TTC549 (cell line): ENCODE measurements around the gene ACTN1.
"Not testable (repeated sequence)": the region's sequence is repeated elsewhere in the genome, so short reads cannot be mapped to it uniquely, and the experiment has no call there.

Experiments
- FAIRE-seq: peaks from 2 replicates; lab custom pipeline; 2012; peaks lifted over from hg19 to GRCh38; lab: Jason Lieb, UNC

Gene ACTN1

DNA sequence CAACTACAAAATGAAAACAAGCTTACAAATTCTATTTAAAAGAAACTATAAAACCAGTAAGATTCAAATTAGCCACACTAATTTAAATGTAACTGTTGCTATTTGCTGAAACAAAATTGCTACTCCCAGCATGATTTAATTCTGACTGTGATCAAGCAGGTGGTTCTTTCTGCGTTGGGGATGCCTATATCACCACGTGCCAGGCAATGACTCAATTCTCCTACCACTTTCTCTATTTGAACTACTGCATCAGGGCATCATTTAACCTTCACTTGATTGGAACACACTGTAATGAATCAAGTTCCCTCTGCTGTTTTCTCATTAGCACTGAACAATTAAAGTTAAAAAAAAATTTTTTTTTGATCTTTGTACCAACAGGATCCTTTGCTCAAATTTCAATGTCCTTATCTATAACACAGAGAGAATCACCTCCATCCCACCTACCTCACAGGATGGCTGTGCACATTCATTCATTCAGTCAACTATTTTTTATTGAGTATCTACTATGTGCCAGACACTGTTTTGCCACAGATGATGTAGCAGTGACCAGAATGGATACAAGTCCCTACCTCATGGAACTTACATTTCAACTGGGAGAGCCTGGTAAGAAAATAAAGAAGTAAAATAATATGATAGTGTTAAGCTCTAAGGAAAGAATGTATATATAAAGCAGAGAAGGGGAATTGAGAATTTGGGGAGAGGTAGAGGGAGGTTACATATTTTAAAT, 8.0 kb upstream of the ACTN1 start:
- FAIRE-seq: no peak

DNA sequence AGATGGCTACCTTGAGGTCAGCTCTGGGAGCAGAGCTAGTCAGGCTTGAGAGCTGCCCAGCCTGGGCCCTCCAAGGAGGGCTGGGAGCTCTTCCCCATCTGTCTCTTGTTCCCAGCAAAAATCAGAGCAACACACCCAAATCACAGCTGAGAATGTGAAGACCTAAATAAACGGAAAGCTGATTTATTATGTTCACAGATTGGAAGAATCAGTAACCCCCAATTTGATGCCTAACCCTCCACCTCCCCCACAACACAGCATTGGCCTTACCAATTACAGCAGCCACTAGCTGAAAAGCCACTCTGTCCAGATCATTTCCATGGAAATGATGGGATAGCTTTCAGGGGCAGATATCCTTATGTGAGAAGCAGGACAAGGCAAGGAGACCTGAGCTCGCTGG, 7.1 kb upstream of the ACTN1 start:
- FAIRE-seq: no peak

- no peak for FAIRE-seq
Observed at GRCh38 chr14:68984686-68985085, 5.6 kb upstream of the ACTN1 start.

DNA sequence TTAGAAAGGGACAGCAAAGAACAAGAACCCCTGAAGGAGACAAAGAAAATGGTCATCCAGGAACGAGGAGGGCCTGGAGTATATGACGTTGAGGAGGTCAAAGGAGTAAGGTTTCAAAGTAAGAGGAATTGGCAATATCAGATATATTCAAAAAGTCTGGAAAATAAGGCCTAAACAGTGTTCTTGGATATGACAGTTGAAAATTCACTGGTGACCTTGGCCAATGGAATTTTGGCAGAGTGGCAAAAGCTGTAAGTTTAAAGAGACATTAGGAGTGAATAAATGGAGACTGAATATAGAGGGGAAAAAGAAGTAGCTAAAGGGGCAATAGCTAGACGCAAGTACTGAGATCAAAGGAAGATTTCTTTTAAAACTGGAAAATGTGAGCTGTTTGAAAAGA, 4.1 kb upstream of the ACTN1 start:
- FAIRE-seq: no peak

GRCh38 chr14:68982581-68982980, 3.5 kb upstream of the ACTN1 start:
- FAIRE-seq: no peak

DNA sequence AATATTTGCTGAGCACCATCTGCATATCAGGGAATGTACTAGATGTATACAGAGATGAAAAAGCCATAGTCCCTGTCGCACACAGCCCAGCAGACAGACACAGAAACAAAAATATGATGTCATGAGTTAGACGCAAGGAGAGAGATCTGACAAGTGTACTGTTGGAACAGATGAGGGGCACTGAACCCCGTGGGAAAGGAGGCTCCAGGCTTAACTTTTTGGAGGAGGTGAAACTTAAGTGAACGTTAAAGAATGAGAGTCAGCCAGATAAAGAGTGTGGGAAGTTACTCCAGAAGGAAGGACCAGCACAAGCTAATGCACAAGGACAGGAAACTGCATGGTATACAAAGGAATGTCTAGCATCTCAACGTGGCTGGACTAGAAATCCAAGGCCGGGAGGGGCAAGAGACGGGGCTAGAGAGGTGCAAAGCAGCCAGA, 2.5 kb upstream of the ACTN1 start:
- no peak for FAIRE-seq

- FAIRE-seq: no peak
Observed at GRCh38 chr14:68981139-68981538, 2.0 kb upstream of the ACTN1 start.

- FAIRE-seq: no peak
Observed at GRCh38 chr14:68979722-68980451, 785 bp upstream of the ACTN1 start.

GRCh38 chr14:68978172-68978911, 760 bp downstream of the ACTN1 start:
- no peak for FAIRE-seq

GRCh38 chr14:68977718-68978171, 1.4 kb downstream of the ACTN1 start:
- FAIRE-seq: no peak

DNA sequence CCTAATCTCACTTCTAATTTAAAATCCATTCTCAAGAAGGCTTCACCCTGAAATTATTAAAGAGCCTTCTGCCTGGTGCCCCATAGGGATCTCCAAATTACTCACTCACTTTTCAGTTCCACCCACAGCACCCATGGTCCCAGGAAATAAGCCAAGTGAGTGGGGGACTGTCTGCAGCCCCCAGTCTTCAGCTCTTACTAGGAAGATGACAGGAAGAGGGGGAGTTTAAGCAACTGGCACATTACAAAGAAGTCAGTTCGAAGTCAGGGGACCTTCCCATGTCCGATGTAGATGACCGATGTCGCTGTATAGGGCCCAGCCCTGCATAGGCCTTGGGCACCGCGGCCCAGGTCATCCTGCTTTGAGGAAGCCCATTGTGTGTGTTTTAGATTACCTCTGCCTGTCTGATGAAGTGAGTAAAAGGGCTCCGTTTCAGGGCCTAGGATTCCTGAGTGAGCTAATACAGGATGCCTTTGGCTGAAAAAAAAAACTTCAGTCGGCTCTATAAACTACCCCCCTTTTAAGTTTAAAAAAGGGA, 1.9 kb downstream of the ACTN1 start:
- FAIRE-seq: no peak

GRCh38 chr14:68976160-68977067, 2.7 kb downstream of the ACTN1 start:
- no peak for FAIRE-seq

DNA sequence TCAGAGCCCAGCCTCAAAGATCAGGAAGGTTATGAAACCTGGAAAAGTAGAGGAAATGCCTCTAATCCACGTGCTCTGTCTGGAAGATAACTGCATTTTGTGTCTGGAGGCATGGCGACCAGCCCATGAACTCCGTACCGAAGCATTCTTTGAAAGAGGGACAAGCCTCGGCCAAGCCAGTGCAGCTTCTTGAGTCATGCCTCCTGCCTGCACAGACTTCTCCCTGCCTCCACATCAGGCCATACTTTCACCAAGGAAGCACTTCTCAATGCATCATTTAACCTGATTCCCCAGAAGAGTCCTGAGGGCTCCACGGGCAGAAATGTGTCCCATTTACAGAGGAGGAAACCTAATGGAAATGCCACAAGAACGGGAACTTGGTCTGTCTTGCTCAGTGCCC, 3.4 kb downstream of the ACTN1 start:
- FAIRE-seq: no peak

DNA sequence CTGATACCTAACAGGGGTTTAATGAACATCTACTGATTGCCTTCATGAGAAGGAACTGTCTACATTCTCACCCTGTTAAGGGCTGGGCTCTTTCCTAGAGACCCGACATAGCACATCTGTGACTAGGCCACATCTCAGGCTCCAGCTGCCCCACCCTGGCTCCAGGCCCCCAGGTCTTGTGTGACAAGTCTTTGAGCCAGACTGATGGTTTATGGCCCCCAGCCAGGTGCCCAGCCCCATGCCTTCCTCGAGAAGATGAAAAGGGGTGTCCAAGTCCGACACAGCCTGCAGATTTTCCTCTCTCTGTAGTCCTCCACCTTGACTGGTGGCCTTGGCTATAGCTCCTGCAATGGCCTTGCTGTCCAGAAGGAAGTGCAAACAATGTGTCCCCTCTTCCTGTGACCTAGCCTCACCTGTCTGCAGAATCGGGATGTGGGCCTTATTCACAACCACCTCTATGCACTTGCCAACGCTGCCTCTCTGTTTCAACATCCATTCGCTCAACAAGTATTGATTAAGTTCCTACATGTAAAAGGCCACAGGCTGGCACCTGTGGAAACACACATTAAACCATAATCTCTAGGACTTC, 4.2 kb downstream of the ACTN1 start:
- FAIRE-seq: no peak

DNA sequence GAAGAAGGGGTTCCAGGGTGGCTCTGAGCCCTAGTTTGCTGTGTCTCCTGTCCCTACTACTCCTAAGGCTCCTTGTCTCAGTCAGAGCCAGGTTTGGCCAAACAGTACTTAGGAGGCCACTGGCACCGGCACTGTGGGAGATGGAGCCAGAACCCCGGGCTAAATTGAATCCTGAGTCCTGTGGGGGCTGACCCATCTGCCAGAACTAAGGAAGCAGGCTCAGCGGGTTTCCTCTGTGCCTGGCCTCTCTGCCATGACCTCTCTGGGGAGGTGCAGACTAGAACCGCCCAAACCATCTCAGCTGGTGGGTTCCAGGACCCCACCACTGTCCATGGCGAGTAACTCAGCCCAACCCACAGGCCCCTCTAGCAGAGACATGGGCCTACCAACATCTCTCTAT, 5.5 kb downstream of the ACTN1 start:
- no peak for FAIRE-seq

- FAIRE-seq: not testable (repeated sequence)
Observed at GRCh38 chr14:68973219-68973565, 5.9 kb downstream of the ACTN1 start.

GRCh38 chr14:68972507-68973218, 6.4 kb downstream of the ACTN1 start:
- FAIRE-seq: no peak

DNA sequence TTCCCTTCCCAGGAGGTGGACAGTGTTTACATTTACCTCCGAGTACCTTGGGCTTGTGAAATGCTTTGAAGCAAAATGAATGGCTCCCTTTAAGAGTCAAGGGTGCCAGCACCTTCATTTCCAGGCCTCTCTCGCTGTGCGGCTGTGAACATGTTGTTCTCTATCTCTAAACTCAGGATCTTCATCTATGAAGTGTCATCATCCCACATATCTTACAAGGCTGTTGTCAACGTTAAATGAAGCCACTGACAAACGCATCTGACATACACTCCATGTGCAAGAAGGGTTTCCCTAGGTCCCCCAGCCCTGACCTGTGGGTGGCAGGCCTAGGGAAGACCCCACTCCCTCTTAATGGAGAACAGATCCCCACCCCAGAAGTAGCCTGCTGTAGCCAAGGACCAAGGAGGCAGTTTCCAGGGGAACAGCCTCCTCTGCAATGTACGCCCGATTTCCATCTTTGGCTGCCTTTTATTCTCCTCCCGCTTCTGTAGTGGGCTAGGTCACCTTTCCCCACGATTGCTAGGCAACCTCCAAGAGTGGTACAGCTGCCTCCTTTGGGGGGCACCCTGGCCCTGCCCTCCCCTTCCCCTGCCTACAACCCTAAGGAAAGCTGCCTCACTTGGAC, 7.6 kb downstream of the ACTN1 start:
- no peak for FAIRE-seq

DNA sequence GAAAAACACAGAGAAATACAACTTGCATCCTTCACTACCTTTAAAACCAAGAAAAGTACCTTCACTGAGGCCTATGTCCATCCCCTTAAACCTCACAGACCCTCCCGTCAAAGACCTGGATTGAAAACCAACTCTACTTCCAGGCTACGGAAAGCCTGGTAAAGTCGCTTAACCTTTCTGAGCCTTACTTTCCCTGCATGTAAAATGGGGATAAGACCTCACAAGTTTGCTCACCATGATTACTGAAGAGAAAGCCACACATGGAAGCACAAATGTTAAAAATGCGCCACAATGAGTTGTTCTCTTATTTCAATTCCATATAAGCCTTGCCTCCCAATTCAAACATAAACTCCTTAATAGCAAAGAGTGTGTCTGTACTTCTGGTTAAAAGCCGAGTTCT, 8.4 kb downstream of the ACTN1 start:
- FAIRE-seq: no peak

- FAIRE-seq: no peak
Observed at GRCh38 chr14:68970038-68970612, 9.0 kb downstream of the ACTN1 start.
